Adipocyte (in vitro differentiated cells): ENCODE results near the gene ANAPC15.

Experiments
- DNase-seq: peaks from one replicate; pipeline ENCODE4 v3.0.0-alpha.2; 2015; ENCODE audit warnings: low read depth
- H3K27me3 ChIP-seq: replicated peaks from 2 replicates; pipeline ENCODE4 v1.7.0; 2013; ENCODE audit warnings: mild to moderate bottlenecking, low read length, moderate library complexity; ENCODE audit not compliant: control insufficient read depth, insufficient read depth
- H3K36me3 ChIP-seq: 2 replicates; pipeline ENCODE4 v1.7.0; 2013; ENCODE audit warnings: low read length, mild to moderate bottlenecking, moderate library complexity; ENCODE audit not compliant: control insufficient read depth, insufficient read depth, severe bottlenecking
- H3K4me1 ChIP-seq: 2 replicates; pipeline ENCODE4 v1.7.0; 2013; ENCODE audit warnings: mild to moderate bottlenecking, low read length, moderate library complexity; ENCODE audit not compliant: control insufficient read depth, insufficient read depth
- H3K4me3 ChIP-seq: 2 replicates; pipeline ENCODE4 v1.7.0; 2013; ENCODE audit warnings: mild to moderate bottlenecking, low read length, moderate library complexity
- H3K9ac ChIP-seq: 2 replicates; pipeline ENCODE4 v1.7.0; 2013; ENCODE audit warnings: mild to moderate bottlenecking, low read length, moderate library complexity
- H3K9me3 ChIP-seq: 2 replicates; pipeline ENCODE4 v1.7.0; 2013; ENCODE audit warnings: mild to moderate bottlenecking, low read length, moderate library complexity; ENCODE audit not compliant: control insufficient read depth

The ANAPC15 gene

DNA sequence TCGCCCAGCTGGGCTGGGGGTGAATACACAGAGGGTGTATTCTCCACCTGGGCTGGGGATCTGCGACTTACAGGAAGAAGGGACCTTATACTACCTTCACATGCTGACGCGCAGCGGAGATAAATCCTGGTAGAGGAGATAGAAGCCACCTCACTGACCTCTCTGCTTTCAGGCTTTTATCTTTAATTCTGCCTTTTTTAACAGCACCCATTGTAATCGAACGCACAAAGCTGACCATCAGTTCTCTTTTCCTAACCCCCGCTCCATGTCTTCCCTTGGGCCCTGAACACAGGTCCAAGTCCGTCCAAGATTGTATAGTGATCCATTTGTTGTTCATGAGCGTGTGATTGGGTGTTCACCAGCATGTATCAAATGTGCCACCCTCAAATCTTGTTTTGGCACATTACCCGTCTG, 8.7 kb downstream of the ANAPC15 start:
- Histone ChIP-seq H3K36me3 (peaks cover 8% of the 10 kb centered on the region), H3K4me3 (peak overlapping the region; percentile 73), H3K9me3 (no peaks in the 10 kb centered on the region), H3K27me3 (no peaks in the 10 kb centered on the region), H3K4me1 (peaks cover 31% of the 10 kb centered on the region), H3K9ac (peak overlapping the region; percentile 77)
- DNase-seq, result no peak

DNA sequence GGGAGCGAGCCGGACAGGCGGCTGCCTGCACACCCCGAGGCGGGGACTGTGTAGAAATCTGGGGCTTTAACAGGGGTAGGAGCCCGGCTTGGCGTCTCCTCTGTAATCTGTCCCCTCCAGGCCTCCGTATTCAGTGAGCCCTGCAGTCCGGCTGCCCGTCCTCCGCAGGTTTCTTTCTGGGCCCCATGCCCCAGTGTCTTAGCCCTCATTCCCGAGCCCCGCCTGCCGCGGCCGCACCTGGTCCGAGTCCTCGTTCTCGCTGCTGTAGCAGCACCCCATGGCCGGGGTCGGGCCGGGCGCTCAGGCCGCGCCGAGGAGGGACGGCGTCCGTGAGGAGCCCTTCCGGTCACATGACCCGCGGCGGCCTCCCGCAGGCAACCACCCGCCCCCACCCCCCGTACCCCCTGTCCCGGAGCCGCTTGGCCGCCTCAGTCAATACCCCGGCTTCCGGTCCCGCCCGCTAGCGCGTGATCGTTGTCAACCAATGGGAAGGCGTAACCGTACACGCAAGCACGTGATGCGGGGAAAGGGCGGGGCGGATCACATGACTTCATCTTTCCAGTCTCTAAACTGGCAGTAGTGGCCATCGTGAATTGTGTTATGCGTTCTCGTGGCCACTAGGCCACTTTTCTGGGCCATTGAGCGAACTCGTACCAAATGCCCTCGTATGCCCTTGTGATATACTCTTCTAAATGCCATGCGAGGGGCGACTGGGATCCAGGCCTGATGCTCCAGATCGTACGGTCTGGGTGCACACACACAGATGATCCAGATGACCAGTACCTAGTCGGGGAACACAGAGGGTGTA, 9.3 kb downstream of the ANAPC15 start, which contains the start of gene LAMTOR1:
TSS of gene LAMTOR1 (minus strand) at position 352 of the 808 bp plus-strand sequence. CDS start at position 279, 73 bp downstream.
- Histone ChIP-seq H3K9ac (peak within 1 kb of the TSS; percentile 99), H3K36me3 (peaks cover 14% of the 10 kb centered on the region), H3K9me3 (no peaks in the 10 kb centered on the region), H3K4me3 (peak within 1 kb of the TSS; percentile 97), H3K27me3 (no peaks in the 10 kb centered on the region), H3K4me1 (peaks cover 31% of the 10 kb centered on the region)
- DNase-seq, result peak; percentile 99

DNA sequence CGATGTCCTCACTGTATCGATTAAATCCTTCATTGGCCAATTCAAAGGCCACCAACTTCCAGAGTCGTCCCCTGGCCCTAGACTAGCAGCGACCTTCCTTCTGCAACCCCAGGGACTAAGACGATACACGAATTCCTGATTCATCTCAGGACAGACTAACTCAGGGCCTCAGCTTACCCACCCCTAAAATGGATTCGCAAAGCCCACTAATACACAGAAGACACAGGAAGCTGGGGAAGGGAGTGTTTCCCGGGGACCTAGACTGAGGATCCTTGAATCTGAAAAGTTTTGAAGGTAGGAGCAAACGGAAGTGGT, 9.9 kb downstream of the ANAPC15 start:
- H3K4me1 ChIP-seq, result peaks cover 31% of the 10 kb centered on the region
- H3K27me3 ChIP-seq, result no peaks in the 10 kb centered on the region
- peak overlapping the region; percentile 97 for H3K4me3 ChIP-seq
- H3K36me3 ChIP-seq, result peaks cover 20% of the 10 kb centered on the region
- DNase-seq, result no peak
- H3K9me3 ChIP-seq, result no peaks in the 10 kb centered on the region
- peak overlapping the region; percentile 99 for H3K9ac ChIP-seq

DNA sequence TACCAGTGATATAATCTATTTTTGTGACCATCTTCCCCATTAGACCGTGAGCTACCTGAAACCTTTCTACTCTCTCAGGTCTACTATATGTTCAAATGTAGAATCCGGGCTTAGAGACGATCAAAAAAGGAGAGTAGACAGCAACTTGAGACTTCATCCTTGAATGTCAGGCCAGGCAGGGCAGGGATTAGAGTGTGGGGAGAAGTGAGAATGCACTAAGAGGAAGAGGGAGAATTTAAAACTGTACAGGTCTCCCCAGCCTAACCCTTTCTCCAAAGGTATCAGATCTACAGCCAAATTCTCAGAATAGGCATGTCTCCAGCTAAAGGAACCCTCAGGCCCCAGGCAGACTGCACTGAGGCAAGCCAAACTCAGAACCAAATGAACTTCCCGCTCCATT, 10.3 kb downstream of the ANAPC15 start:
- DNase-seq, result peak; percentile 32
- peaks cover 31% of the 10 kb centered on the region for H3K4me1 ChIP-seq
- no peaks in the 10 kb centered on the region for H3K27me3 ChIP-seq
- H3K36me3 ChIP-seq, result peaks cover 24% of the 10 kb centered on the region
- H3K4me3 ChIP-seq, result peak overlapping the region; percentile 97
- no peaks in the 10 kb centered on the region for H3K9me3 ChIP-seq
- peak overlapping the region; percentile 99 for H3K9ac ChIP-seq

DNA sequence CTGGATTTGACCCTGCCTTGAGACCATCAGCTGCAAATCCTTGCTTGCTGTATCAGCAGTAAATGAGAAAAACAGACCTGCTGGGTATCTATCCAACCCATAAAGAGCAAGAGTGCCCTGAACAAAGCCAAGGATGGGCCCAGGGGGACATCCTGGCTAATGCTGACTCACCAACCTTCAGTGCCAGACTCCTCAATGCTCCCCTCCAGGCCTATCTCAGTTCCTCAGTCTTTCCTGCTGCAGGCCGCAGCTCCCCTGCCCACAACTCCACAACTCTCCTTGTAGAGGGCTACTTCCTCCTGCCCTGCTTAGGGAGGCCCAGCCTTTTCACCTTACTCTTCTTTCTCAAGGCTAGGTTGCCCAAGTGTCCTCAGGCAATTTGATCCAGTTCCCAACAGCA, 12.0 kb downstream of the ANAPC15 start:
- DNase-seq, result no peak
- Histone ChIP-seq H3K4me1 (peaks cover 31% of the 10 kb centered on the region), H3K9ac (no peak overlapping the region), H3K36me3 (peaks cover 33% of the 10 kb centered on the region), H3K27me3 (no peaks in the 10 kb centered on the region), H3K9me3 (no peaks in the 10 kb centered on the region), H3K4me3 (peak overlapping the region; percentile 97)

DNA sequence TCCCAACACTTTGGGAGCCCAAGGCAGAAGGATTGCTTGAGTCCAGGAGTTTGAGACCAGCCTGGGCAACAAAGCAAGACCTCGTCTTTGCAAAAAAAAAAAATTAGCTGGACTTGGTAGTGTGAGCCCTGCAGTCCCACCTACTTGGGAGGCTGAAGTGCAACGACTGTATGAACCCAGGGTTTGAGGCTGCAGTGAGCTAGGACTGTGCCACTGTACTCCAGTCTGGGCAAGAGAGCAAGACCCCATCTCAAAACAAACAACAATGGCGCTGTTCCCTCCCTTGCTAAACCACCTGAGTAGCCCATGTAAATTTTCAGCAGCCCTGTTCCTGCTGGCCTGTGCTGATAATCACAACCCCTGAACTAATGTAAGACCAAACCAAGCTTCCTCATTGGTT, 12.5 kb downstream of the ANAPC15 start:
- Histone ChIP-seq H3K4me1 (peaks cover 31% of the 10 kb centered on the region), H3K36me3 (peaks cover 34% of the 10 kb centered on the region), H3K4me3 (no peak overlapping the region), H3K9me3 (no peaks in the 10 kb centered on the region), H3K9ac (no peak overlapping the region), H3K27me3 (no peaks in the 10 kb centered on the region)
- DNase-seq, result no peak

DNA sequence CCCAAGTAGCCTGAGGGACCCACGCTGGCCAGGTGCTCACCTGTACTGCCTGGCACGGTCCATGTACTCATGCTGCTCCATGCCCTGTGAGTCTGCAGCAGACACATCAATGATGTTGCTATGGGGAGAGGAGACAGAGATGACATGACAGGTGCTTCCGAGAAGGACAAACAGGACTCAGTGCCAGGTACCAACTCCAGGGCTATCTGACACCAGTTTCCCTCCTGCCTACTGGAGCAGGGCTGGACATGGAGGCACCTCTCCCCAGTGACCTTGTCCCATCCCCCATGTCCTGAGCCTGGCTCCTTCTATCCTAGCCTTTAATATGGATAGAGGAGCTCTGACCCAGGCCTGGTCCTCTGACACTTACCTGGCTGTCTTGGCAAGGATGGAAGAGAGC, 13.8 kb downstream of the ANAPC15 start:
- Histone ChIP-seq H3K4me3 (no peak overlapping the region), H3K9ac (no peak overlapping the region), H3K9me3 (no peaks in the 10 kb centered on the region), H3K36me3 (peaks cover 44% of the 10 kb centered on the region), H3K27me3 (no peaks in the 10 kb centered on the region), H3K4me1 (peaks cover 31% of the 10 kb centered on the region)
- no peak for DNase-seq

DNA sequence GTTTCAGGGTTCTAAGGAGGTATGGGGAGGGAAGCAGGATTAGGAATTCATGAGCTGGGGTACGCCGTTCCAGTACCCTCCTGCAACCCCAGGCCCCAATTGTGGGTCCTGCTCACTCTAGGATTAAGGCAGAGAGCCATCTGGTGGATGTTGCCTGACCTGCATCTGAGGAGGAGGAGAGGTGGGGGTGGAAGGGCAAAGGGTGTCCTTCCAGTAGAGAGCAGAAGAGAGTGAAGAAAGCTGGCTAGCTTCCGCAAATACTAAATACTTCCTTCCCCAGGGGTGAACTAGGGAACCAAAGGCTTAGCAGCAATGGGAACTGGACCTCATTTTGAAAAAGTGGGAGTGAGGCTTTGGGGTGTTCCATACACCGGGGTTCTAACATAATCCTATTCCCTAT, 21.2 kb downstream of the ANAPC15 start:
- H3K27me3 ChIP-seq, result no peaks in the 10 kb centered on the region
- H3K4me1 ChIP-seq, result peaks cover 8% of the 10 kb centered on the region
- H3K36me3 ChIP-seq, result peaks cover 18% of the 10 kb centered on the region
- no peaks in the 10 kb centered on the region for H3K9me3 ChIP-seq
- no peak overlapping the region for H3K4me3 ChIP-seq
- DNase-seq, result peak; percentile 85
- no peak overlapping the region for H3K9ac ChIP-seq

DNA sequence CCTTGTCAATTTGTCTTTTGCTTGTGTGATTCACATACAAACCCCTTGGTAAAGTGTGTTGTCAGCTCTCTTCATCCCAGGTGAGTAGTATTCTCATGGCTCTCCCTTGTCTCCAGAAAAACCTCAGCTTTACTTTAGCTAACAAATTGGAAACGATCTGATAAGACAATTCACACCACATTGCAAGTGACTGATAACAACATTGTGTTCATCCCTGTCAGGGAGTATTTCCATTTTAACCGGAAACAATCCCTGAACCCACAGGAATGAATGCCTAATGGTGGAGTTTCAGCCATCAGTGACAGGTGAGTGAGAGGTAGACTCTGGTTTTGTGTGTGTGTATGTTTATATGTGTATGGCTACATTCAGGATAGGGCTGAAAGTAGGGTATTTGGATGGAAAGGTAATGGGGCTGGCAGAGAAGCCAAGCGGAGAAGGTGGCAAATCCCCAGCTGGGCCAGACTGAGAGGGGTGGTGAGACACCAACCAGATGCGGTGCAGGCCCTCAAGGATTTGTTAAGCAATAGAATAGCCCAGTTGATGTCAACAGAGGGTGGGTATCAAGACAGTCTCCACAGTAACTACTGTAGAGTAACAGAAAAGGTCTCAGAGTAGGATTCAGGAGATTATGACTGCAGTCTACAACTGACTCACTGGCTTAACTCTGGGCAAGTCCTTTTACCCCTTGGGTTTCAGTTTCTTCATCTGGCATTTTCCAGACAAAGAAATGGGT, 24.3 kb downstream of the ANAPC15 start:
- no peaks in the 10 kb centered on the region for H3K9me3 ChIP-seq
- peaks cover 3% of the 10 kb centered on the region for H3K36me3 ChIP-seq
- DNase-seq, result no peak
- H3K4me1 ChIP-seq, result peaks cover 8% of the 10 kb centered on the region
- H3K4me3 ChIP-seq, result no peak overlapping the region
- H3K27me3 ChIP-seq, result no peaks in the 10 kb centered on the region
- H3K9ac ChIP-seq, result no peak overlapping the region

DNA sequence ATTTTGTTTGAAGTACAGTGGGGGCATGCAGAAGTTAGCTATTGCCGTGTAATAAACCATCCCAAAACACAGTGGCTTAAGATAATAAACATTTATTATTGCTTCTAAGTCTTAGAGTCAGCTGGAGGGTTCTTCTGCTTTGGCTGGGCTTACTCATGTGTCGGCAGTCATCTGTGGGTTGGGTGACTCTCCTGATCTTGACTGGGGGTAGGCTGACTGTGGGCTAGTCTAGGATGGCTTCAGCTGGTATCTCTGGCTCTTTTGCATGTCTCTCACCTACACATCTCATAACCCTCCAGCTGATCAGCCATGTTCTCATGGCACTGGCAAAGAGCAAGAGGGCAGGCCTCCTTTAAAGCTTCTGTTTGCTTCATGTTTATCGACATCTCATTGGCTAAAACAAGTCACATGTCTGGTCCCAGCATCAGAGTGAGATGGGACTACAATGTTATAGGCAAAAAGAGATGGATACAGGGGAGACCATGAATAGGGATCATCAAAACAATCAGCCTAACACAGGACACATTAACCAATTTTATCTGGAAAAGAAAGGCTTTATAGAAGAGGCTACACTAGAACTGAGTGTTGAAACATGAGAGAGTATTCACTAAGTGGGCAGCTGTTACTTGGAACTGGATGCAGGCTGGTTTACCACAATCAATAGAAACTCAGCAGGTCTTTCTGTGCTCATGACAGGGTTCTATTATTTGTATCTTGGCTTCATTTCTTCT, 26.7 kb downstream of the ANAPC15 start:
- H3K4me3 ChIP-seq, result no peak overlapping the region
- H3K9me3 ChIP-seq, result no peaks in the 10 kb centered on the region
- no peaks in the 10 kb centered on the region for H3K27me3 ChIP-seq
- DNase-seq, result no peak
- no peak overlapping the region for H3K9ac ChIP-seq
- H3K36me3 ChIP-seq, result peaks cover 3% of the 10 kb centered on the region
- peaks cover 4% of the 10 kb centered on the region for H3K4me1 ChIP-seq

DNA sequence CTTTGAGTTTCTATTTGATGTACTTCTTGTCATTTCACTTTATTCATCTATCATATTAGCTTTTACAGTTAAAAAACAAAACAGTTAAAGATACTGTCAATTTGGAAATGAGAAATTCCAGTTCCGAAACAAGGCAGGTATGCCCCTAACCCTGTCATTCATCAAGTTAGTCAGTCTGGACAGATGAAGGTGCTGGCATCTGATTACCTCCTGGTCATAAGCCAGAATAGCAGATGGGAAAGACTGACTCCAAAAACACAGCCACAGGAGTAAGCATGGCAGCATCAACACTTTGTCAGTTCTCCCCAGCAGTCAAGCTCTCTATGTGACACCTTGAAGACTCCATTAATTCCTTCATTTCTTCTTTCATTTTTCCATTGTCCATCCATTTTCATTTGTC, 27.5 kb downstream of the ANAPC15 start:
- no peaks in the 10 kb centered on the region for H3K27me3 ChIP-seq

More for the DNA sequence above, 27.5 kb downstream of the ANAPC15 start:
- Histone ChIP-seq H3K4me1 (peaks cover 4% of the 10 kb centered on the region), H3K4me3 (no peak overlapping the region), H3K9ac (no peak overlapping the region), H3K9me3 (no peaks in the 10 kb centered on the region), H3K36me3 (peaks cover 3% of the 10 kb centered on the region)
- no peak for DNase-seq
